ENCODE measurements around the gene GPSM1.
"Not testable (repeated sequence)": the region's sequence is repeated elsewhere in the genome, so short reads cannot be mapped to it uniquely, and the experiment has no call there.

Gene GPSM1

DNA sequence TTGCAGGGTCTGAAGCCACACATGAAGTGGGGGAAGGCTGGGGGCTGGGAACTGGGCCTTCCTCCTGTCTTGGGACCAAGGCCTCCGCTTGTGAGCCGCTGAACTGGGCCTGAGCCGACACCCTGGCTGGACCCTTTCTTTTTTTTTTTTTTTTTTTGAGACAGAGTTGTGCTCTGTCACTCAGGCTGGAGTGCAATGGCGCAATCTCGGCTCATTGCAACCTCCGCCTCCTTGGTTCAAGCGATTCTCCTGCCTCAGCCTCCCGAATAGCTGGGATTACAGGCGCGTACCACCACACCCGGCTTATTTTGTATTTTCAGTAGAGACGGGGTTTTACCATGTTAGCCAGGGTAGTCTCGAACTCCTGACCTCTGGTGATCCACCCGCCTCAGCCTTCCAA, 8.1 kb upstream of the GPSM1 start:
- DNase-seq = not testable (repeated sequence)

DNA sequence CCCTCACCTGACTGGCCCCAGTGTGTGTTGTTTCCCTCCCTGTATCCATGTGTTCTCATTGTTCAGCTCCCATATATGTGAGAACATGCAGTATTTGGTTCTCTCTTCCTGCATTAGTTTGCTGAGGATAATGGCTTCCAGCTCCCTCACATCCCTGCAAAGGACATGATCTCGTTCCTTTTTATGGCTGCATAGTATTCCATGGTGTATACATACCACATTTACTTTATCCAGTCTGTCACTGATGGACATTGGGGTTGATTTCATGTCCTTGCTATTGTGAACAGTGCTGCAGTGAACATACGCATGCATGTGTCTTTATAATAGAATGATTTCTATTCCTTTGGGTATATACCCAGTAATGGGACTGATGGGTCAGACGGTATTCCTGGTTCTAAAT, 7.4 kb upstream of the GPSM1 start:
- DNase-seq = not testable (repeated sequence)

DNA sequence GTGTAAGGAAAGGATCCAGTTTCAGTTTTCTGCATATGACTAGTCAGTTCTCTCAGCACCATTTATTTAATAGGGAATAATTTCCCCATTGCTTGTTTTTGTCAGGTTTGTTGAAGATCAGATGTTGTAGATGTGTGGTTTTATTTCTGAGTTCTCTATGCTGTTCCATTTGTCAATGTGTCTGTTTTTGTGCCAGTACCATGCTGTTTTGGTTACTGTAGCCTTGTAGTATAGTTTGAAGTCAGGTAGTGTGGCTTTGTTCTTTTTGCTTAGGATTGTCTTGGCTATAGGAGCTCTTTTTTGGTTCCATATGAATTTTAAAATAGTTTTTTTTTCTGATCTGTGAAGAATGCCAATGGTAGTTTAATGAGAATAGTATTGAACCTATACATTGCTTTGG, 6.4 kb upstream of the GPSM1 start:
- not testable (repeated sequence) for DNase-seq

DNA sequence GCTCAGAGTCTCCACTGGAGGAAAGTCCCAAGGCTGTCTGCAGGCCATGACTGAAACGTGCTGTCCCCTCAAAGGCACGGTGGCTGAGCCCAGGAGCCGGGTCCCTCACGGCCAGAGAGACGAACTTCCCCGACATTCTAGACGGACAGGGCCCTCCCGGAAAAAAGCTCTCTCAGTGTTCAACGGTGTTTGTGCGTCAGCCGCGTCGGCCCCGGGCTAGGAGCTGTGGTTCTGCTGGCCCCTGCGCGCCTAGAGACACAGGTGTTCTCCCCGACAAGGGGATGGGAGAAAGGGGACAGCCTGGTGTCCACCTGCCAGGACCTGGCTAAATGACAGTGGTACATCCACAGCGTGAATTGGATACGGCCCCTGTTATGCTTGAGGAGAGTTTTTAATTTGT, 5.8 kb upstream of the GPSM1 start:
- no peak for DNase-seq

DNA sequence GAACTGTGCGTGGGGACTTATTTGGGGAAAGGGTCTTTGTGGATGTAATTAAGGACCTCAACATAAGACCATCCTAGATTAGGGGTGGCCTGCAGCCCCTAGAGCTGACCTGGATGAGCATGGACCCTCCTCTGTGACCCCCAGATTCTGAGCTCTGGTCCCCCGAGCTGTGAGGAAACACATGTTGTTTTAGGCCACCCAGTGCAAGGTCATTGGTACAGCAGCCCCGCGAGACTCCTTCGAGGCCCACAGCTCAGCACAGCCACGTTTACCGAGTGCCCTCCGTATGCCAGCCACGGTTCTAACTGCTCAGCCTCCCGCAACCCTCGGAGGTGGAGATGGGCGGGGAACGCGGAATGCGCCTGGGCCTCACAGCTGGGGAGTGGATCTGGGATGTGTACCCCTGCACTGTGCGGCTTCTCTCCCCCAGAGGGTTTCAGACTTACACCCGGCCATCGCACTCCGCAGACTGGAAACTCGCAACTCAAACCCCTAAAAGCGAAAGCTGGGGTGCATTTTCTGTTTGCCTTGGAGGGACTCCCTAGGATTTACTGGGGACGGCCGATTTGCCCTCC, 4.5 kb upstream of the GPSM1 start:
- DNase-seq = no peak

DNA sequence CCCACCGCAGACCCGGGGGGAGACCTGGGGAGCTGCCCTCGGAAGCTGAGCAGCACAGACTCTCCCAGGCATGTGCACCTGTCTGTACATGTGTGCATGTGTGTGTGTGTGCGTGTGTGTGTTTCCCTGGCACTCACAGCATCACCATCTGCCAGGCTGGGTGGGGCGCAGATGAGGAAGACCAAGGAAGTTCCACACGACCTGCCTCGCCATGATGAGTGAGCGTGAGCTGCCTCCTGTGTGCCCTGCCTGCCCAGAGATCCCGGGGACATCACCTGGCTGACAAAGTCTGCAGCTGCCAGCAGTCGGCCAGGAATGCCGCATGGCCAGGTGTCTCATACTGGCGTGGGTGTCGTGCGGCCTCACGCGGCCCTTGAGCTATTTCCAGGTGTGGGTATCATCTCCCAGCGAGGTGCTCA, 4.0 kb upstream of the GPSM1 start:
- DNase-seq = no peak

DNA sequence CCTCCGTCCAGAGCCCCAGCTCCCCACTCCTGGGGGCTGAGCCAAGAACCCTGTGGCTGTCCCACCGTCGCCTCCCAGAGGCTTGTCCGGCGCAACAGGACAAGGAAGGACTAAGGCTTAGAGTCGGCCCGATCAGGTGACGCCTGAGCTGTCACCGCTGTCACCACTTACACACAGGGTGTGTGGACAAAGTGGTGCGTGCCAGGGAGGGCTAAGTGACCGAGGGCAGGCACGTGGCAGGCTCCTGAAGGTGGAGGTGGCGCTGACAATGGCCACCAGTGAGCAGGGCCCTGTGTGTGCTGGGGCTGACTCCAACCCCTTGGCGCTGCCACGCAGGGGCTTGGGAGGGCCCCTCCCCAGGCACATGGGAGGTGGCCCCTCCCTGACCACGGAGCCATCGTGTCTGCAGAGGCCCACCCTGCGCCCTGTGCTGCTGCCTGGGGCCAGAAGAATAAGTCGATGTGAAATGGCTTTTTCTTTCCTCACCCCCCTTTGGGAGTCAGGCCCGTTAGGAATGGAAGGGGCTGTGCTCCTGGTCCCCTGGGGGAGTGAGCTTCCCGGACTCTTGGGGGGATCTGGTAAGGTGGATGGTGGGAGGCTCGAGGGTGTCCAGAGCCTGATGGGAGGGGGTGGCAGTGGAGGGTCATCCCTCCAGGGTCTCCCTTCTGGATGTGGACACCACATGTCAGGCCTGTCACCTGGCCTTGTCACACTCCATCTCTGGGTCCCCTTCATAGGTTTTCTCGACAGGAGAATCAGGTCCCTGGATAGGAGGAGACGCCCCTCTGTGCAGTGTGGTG, 2.6 kb upstream of the GPSM1 start:
- no peak for DNase-seq

DNA sequence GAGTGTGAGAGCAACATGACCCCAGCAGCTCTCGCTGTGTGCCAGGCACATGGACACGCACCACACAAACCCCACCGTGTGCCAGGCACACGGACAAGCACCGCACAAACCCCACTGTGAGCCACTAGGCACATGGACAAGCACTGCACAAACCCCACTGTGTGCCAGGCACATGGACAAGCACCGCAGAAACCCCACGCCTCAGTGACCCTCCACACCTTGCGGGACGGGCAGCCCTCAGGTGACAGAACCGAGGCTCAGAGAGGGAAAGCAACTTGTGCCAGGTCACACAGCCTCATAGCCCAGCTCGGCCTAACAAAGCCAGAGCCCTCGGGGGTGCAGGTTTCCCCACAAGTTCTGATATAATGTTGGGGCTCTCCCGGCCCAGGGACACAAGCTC, 2.0 kb upstream of the GPSM1 start:
- no peak for DNase-seq

DNA sequence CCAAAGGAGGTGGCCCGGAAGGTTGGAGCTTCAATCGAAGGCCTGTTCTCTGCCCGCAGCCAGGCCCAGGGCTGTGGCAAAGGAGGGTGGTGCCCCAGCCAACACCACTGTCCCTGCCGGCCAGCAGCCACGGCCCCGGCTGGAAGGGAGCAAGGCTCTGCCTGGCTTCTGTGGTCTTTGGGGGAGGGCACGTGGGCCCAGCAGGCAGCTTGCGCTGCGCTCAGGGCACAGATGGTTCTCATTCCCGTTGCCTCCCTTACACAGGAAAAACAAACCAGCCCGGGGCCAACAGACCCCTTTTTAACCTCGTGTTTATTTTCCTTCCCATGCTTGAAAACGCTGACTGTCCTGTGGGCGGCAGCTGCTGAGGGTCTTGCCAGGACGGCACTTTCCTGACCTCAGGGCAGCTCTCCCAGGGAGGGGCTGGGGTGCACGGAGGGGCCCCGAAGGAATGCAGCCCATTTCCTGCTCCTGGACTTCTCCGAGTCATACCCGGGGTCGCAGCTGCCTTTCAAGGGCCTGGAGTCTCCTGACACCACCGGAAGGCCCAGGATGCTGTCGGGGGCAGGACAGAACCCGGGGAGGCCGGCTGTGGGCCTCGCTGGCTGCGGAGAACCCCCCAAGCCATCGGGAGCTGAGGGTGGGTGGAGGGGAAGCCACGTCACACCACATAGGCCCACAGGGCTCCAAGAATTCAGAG, 1.1 kb upstream of the GPSM1 start:
- DNase-seq = no peak

DNA sequence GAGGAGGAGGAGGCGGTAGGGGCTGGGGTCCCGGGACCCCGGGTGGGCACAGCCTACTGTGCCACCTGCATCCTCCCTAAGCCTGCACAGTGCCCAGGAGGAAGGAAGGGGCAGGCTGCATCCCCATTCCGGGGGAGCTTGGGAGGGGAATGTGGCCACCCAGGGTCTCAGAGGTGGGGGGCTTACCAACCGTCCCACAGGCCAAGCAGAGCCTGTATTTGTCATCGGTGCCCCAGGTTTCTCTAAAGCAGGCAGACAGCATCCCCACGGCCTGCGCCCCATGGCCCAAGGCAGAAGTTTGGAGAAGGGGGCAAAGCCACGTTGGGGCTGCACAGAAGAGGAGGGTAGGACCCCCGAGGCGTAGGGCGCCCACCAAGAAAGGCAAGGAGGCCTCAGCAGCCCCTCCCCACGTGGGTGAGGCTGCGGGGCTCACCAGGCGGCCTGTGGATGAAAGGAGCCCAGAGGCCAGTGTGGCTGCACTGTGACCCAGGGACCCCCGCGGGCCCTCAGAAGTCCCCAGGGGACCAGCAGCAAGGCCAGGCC, 507 bp upstream of the GPSM1 start:
- no peak for DNase-seq

DNA sequence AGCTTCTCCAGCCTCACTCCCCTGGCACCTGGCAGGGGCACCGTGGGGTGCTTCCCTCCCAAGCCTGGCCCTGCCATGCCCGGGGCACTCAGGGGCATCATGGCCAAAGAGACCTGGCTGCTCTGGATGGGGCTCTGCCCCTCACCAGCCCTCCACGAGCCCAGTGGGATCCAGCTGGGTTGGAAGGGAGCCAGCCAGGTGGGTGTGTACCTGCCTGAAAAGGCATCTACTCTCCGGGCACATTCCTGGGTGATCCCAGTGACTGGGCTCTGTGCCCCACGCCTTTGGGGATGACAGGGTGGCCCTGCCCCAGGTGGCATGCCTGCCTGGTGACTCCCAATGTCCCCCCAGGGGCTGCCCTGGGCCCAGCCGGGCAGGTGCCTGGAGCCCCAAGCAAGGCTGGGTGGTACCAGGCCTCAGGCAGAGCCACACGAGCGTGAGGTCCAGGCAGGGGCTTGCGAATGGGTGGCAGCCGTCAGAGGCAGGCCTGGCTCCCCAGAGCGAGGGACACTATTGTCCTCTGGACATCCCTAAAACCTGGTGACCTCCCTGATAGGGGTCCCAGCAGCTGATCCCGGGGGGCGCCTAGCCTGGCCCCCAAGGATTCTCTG, 777 bp downstream of the GPSM1 start:
- DNase-seq = no peak

DNA sequence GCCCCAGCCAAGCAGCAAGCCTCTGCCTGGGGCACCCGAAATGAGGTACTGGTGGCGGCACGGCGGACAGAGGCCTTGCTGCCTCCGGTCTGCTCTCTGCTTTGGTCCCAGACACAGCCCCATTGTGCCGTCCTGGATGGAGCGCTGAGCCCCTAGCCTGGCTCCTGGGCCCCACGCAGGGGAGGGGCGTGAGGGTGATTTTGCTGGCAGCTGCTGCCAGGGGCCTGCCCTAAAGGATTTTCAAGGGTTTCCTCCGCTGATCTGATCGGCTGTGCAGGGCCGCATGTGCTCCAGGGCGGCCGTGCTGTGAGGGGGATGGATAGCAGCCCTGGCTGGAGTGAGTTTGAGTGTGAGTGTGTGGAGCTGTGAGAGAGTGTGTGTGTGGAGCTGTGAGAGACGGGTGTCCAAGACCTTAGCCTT, 1.3 kb downstream of the GPSM1 start:
- DNase-seq = no peak

DNA sequence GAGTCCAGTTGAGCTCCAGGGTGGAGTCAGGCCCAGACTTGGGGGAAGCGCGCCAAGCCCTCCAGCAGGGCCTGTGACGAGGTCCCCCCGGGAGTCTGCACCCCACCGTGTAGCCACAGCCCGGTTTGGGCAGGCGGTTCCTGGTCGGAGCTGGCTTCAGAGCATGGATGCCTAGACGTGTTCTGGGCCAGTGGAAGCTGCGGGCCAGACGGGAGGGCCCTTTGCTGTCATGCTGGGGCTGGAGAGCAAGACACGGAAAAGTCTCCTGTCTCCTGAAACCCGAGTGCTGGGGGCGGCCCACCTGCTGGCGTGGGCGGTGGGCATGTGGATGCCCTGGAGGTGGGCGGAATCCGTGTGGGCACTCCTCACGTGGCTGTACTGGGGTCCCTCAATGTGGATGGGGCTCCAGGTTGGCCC, 1.9 kb downstream of the GPSM1 start:
- no peak for DNase-seq

DNA sequence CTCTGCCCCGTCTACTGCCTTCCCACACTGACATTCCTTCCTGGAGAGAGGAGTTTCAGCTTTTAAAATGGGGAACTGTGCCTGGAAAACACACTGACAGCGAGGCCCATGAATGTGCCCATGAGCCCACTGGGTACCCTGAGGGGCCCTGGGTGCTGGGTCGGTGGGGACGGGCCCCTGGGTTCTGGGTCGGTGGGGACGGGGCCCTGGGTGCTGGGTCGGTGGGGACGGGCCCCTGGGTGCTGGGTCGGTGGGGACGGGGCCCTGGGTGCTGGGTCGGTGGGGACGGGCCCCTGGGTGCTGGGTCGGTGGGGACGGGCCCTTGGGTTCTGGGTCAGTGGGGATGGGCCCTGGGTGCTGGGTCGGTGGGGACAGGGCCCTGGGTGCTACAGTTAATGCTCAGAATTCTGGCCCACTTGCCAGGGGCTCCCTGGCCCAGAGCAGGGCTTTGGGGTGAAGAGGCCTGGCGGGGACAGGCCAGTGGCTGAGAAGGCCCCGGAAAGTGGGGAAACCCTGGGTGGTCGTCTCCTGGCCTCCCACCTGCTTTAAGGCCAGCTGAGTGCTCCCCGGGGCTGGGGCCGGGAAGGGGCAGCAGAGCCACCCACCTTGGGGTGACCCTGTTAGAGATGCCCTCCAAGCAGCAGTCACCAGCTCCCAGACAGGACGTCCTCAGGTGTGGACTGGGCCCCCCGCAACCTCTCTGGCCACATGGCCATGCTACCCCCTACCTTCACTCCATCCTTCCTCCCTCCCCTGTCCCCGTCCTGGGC, 2.5 kb downstream of the GPSM1 start:
- DNase-seq = no peak

DNA sequence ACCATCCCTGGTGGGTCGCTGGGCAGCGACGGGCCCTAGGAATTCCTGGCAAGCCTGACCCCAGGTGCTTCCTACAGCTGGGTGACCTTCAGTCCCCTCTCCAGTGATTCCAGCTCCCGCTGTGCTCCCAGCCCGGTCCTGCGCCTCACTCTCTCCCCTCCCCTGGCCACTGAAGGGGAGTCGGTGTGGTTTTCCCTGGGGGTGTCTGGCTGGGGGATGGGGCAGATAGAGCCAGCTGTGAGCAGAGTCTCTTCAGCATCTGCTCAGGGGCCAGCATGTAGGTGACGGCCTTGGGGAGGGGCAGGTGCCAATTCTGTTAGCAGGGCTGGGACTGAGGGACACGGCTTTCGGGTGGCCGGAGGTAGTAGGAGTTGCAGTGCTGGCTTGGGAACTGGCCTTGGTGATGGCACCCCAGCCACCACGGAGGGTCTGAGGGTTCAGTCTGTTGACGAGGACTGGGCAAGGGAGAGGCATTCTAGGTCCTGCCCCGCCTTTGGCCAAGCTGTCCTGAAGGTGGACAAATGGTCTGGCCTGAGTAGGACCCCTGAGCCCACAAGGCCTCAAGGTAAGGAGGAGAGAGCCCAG, 3.2 kb downstream of the GPSM1 start:
- no peak for DNase-seq

DNA sequence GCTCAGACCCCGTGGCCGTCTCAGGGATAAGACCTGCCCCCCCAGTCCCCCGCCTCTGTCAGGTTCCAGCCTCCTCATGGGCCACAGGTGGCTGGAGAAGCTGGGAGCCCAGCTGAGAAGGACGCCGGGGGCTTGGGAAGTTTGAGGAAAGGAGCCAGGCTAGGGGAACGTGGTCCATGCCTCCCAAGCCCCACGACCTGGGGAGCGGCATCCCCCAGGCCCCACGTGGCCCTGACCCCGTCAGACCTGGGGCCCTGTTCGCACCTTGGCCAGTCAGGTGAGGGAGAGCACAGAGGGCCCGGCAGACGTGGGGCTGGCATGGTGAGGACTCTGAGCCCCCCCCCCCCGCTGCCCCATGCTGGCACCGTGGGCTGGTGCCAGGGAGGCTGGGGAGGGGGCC, 3.7 kb downstream of the GPSM1 start:
- no peak for DNase-seq

DNA sequence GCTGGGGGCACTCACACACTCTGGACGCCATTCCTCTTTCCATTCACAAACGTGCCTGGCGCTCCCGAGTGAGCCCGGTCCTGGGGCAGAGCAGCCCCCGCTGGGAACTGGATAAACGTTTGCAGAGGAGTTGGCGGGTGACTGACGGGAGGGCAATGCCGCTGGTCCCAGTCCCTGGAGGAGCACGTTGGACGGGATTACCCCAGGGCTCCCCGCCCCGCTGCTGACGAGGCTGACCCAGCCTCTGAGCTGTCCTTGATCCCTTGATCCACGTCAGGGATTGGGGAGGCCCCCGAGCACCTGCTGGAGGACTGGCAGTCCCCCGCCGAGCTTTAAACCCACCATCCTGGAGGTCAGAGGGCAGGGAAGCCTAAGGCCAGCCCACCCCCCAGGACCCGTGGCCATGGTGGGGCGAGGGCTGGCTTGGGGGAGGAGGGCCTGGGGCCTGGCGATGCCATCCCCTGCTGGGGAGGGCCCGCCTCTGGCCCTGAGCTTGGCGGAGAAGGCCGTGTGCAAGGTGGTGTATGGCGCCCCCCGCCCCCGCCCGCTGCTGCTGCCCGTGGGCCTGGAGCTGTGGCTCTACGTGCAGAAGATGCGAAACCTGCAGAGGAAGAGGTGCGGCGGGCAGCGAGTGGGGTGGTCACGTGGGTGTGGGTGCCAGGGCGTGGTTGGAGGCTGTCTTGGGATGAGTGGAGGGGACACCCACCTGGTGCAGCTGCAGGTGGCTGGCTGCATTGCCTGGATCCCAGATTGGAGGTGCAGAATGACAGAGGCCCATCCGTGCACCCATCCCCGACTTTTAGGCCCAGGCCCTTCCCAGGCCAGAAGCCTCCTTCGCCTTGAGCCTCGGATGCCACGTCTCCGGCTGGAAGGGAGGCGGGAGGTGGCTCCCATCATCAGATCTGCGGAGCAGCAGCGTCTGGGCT, 4.5 kb downstream of the GPSM1 start:
- DNase-seq = no peak

DNA sequence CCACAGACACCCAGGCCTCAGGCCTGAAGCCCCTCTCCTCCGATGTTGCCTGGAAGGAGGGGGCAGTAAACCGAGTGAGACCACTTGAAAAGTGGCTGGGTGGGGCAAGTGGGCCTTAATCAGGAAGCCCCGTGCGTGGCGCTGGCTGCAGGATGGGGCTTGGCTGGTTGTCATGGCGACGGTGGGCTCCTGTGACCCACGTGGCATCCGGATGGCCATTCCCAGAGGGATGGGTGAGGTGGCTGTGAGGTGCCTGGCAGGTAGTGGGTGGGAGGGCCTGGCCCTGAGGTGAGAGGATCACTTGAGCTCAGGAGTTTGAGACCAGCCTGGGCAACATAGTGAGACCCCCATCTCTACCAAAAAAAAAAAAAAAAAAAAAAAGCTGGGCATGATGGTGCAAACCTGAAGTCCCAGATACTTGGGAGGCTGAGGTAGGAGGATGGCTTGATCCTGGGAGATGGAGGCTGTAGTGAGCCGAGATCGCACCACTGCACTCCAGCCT, 5.2 kb downstream of the GPSM1 start:
- no peak for DNase-seq

DNA sequence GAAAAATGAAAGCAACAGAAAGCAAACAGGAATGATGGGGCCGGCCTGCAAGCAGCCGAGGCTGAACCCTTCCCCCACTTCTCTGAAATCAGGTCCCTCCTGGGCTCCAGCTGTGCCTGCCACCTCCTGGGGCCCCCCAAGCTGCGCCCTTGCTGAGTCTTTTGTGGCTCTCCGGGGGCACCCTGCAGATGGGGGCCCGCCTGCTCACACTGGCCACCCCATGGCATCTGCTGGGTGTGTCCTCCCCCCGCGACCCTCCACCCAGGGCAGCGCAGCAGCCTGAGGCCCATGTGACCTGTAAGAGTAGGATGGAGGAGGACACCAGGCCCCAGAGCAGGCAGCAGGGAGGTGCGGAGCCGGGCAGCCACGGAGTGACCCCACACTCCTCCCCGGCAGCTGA, 5.7 kb downstream of the GPSM1 start:
- no peak for DNase-seq

DNA sequence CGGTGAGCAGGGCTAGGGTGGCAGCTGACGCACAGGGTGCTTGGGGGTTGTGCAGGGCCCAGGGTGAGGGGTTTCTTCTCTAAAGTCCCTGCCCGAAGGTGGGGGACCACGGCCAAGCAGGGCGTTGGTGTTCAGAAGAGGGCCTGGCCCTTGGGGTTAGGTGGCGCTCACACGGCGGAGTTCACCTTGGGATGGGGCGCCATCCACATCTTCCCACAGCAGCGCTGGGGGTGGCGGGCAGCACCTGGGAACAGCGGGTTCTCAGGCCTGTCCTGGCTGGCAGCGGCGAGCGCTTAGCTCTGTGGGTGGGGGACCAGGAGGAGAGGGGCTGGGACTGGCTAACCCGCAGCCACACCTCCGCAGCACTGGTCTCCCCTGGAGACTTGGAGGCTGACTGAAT, 6.1 kb downstream of the GPSM1 start:
- no peak for DNase-seq

DNA sequence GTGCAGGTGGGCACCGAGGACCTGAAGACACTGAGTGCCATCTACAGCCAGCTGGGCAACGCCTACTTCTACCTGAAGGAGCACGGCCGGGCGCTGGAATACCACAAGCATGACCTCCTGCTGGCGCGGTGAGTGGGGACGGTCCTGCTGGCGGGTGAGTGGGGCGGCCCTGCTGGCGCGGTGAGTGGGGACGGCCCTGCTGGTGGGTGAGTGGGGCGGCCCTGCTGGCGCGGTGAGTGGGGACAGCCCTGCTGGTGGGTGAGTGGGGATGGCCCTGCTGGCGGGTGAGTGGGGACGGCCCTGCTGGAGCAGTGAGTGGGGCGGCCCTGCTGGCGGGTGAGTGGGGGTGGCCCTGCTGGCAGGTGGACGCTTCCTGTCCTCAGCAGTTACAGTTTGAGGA, 7.2 kb downstream of the GPSM1 start:
- no peak for DNase-seq
